ENCODE results near the gene SF3B6. TPM values are rescaled to one million over a fixed set of nuclear protein-coding genes. Genes with fewer than 3 reads are reported as not detected.

Gene SF3B6
- total RNA-seq, 2 donors from 2014 or later: 109 to 131 TPM

DNA sequence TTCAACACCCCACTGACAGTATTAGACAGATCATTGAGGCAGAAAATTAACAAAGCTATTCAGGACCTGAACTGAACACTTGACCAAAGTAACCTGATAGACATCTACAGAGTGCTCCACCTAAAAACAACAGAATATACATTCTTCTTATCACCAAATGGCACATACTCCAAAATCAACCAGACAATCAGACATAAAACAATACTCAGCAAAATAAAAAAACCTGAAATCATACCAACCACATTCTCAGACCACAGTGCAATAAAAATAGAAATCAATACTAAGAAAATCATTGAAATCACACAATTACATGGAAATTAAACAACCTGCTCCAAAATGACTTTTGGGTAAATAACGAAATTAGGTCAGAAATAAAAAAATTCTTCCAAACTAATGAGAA is 31.2 kb upstream of the SF3B6 start:
- Mint-ChIP-seq H3K4me1 (peaks cover 4% of the 10 kb centered on the region), H3K27me3 (ENCODE audit: insufficient read depth) (peaks cover 4% of the 10 kb centered on the region), H3K4me3 (no peak overlapping the region), H3K9me3 (peaks cover 17% of the 10 kb centered on the region), H3K36me3 (ENCODE audit: low read depth) (no peaks in the 10 kb centered on the region), H3K27ac (no peak overlapping the region)
- H3K36me3 ChIP-seq (ENCODE audit: control insufficient read depth, insufficient read depth, low read length): no peaks in the 10 kb centered on the region
- DNase-seq: no peak
- WGBS, 2 experiments (ENCODE audit: insufficient coverage in 1 of 2, insufficient read length in 1 of 2): 83 to 86% methylated on average over 1 of the region's 1 CpG
- no peaks in the 10 kb centered on the region for H3K9me3 ChIP-seq (ENCODE audit: control insufficient read depth, low read length)
- no peak overlapping the region for H3K27ac ChIP-seq (ENCODE audit: low read depth, low read length)
- no peak overlapping the region for H3K9ac ChIP-seq (ENCODE audit: extremely low read depth, low read length, poor library complexity, severe bottlenecking)
- H3K4me3 ChIP-seq (ENCODE audit: low read length): no peak overlapping the region
- H3K27me3 ChIP-seq (ENCODE audit: control insufficient read depth, insufficient read depth, low read length, poor library complexity, severe bottlenecking): no peaks in the 10 kb centered on the region
- H3K4me1 ChIP-seq (ENCODE audit: control insufficient read depth, insufficient read depth, low read length): no peaks in the 10 kb centered on the region
- no peak for TF ChIP-seq CTCF (conservative IDR thresholded peaks at IDR 0.05)

DNA sequence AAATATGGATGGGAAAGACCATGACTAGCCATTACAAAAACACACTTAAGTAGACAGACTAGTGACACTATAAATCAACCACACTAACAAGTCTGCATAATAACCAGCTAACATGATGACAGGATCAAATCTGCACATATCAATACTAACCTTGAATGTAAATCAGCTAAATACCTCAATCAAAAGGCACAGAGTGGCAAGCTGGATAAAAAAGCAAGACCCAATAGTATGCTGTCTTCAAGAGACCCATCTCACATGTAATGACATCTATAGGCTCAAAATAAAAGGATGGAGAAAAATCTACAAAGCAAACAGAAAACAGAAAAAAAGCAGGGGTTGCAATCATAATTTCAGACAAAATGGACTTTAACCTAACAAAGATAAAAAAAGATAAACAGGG is 30.7 kb upstream of the SF3B6 start:
- Histone ChIP-seq H3K4me1 (ENCODE audit: control insufficient read depth, insufficient read depth, low read length) (no peaks in the 10 kb centered on the region), H3K9me3 (ENCODE audit: control insufficient read depth, low read length) (no peaks in the 10 kb centered on the region), H3K27ac (ENCODE audit: low read depth, low read length) (no peak overlapping the region), H3K36me3 (ENCODE audit: control insufficient read depth, insufficient read depth, low read length) (no peaks in the 10 kb centered on the region), H3K9ac (ENCODE audit: extremely low read depth, low read length, poor library complexity, severe bottlenecking) (no peak overlapping the region), H3K4me3 (ENCODE audit: low read length) (no peak overlapping the region), H3K27me3 (ENCODE audit: control insufficient read depth, insufficient read depth, low read length, poor library complexity, severe bottlenecking) (no peaks in the 10 kb centered on the region)
- DNase-seq: no peak
- Mint-ChIP-seq H3K4me3 (no peak overlapping the region), H3K9me3 (peaks cover 17% of the 10 kb centered on the region), H3K27ac (no peak overlapping the region), H3K36me3 (ENCODE audit: low read depth) (no peaks in the 10 kb centered on the region), H3K4me1 (peaks cover 4% of the 10 kb centered on the region), H3K27me3 (ENCODE audit: insufficient read depth) (peaks cover 4% of the 10 kb centered on the region)
- TF ChIP-seq CTCF (conservative IDR thresholded peaks at IDR 0.05): no peak

DNA sequence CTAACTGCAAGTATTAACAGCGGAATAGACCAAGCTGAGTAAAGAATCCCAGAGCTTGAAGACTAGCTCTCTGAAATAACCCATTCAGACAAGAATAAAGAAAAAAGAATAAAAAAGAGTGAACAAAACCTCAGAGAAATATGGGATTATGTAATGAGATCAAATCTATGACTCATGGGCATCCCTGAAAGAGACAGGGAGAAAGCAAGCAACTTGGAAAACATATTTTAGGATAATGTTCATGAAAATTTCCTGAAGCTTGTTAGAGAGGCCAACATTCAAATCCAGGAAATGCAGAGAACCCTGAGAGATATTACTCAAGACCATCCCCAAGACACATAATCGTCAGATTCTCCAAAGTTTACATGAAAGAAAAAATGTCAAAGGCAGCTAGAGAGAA is 29.7 kb upstream of the SF3B6 start:
- Mint-ChIP-seq H3K27ac (no peak overlapping the region), H3K4me3 (no peak overlapping the region)
- TF ChIP-seq CTCF (conservative IDR thresholded peaks at IDR 0.05): no peak

More for the DNA sequence above, 29.7 kb upstream of the SF3B6 start:
- DNase-seq: no peak
- Histone ChIP-seq H3K36me3 (ENCODE audit: control insufficient read depth, insufficient read depth, low read length) (no peaks in the 10 kb centered on the region), H3K4me3 (ENCODE audit: low read length) (no peak overlapping the region), H3K27me3 (ENCODE audit: control insufficient read depth, insufficient read depth, low read length, poor library complexity, severe bottlenecking) (no peaks in the 10 kb centered on the region), H3K9me3 (ENCODE audit: control insufficient read depth, low read length) (no peaks in the 10 kb centered on the region), H3K9ac (ENCODE audit: extremely low read depth, low read length, poor library complexity, severe bottlenecking) (no peak overlapping the region), H3K27ac (ENCODE audit: low read depth, low read length) (no peak overlapping the region), H3K4me1 (ENCODE audit: control insufficient read depth, insufficient read depth, low read length) (no peaks in the 10 kb centered on the region)
- Mint-ChIP-seq H3K9me3 (peaks cover 17% of the 10 kb centered on the region), H3K4me1 (peaks cover 4% of the 10 kb centered on the region), H3K27me3 (ENCODE audit: insufficient read depth) (peaks cover 4% of the 10 kb centered on the region), H3K36me3 (ENCODE audit: low read depth) (no peaks in the 10 kb centered on the region)
- WGBS, 2 experiments (ENCODE audit: insufficient coverage in 1 of 2, insufficient read length in 1 of 2): 46% methylated on average over 2 of the region's 2 CpGs; no CpG with 5 or more reads in 1 of the 2 experiments
